H54 (cell line): ENCODE results near the gene PNN.
A peak's percentile ranks its signal among the peaks of the same experiment; 100 is the strongest.
"Not testable (repeated sequence)": the region's sequence is repeated elsewhere in the genome, so short reads cannot be mapped to it uniquely, and the experiment has no call there.

Experiments
- DNase-seq: peaks from one replicate; pipeline ENCODE4 v3.0.0; 2011; ENCODE audit warnings: low spot score, mixed read lengths; ENCODE audit not compliant: insufficient read length
- FAIRE-seq: peaks from 3 replicates; lab custom pipeline; 2011; peaks lifted over from hg19 to GRCh38; lab: Jason Lieb, UNC
- POLR2A ChIP-seq: IDR thresholded peaks from 2 replicates; pipeline ENCODE4 v1.6.1; 2011; ENCODE audit warnings: low read depth, mild to moderate bottlenecking, low read length

The PNN gene

GRCh38 chr14:39203659-39204606 is 28.9 kb downstream of the PNN start:
- no peak for DNase-seq
- no peak for TF ChIP-seq POLR2A
- no peak for FAIRE-seq

- FAIRE-seq, result not testable (repeated sequence)
Observed at GRCh38 chr14:39207430-39207829, 32.4 kb downstream of the PNN start.

GRCh38 chr14:39211109-39211741 is 36.2 kb downstream of the PNN start:
- FAIRE-seq, result no peak
- TF ChIP-seq POLR2A, result no peak
- DNase-seq, result no peak

More at GRCh38 chr14:39207430-39207829, 32.4 kb downstream of the PNN start:
- DNase-seq, result not testable (repeated sequence)

GRCh38 chr14:39212034-39212433 is 37.0 kb downstream of the PNN start:
- TF ChIP-seq POLR2A, result no peak
- DNase-seq (peak; percentile 19), FAIRE-seq (peak; percentile 92)

- TF ChIP-seq POLR2A, result no peak
- DNase-seq (no peak), FAIRE-seq (no peak)
Observed at GRCh38 chr14:39212693-39213092, 37.6 kb downstream of the PNN start.

- no peak for FAIRE-seq
Observed at GRCh38 chr14:39217214-39217879, 42.3 kb downstream of the PNN start.

GRCh38 chr14:39218171-39218769 is 43.2 kb downstream of the PNN start:
- FAIRE-seq (peak; percentile 87), DNase-seq (no peak)
- TF ChIP-seq POLR2A, result no peak

More at GRCh38 chr14:39217214-39217879, 42.3 kb downstream of the PNN start:
- no peak for TF ChIP-seq POLR2A
- DNase-seq, result no peak

- TF ChIP-seq POLR2A, result no peak
- peak; percentile 65 for FAIRE-seq
- DNase-seq, result peak; percentile 24
Observed at GRCh38 chr14:39219075-39219499, 44.0 kb downstream of the PNN start.

- not testable (repeated sequence) for FAIRE-seq, DNase-seq
Observed at GRCh38 chr14:39220473-39220872, 45.4 kb downstream of the PNN start.

GRCh38 chr14:39228044-39228443 is 53.0 kb downstream of the PNN start:
- FAIRE-seq (no peak), DNase-seq (no peak)
- TF ChIP-seq POLR2A, result no peak

GRCh38 chr14:39228509-39229221 is 53.6 kb downstream of the PNN start:
- DNase-seq (no peak), FAIRE-seq (no peak)
- TF ChIP-seq POLR2A, result no peak

- no peak for TF ChIP-seq POLR2A
- DNase-seq, result no peak
- FAIRE-seq, result no peak
Observed at GRCh38 chr14:39229222-39229543, 54.1 kb downstream of the PNN start.

GRCh38 chr14:39229601-39230110 is 54.6 kb downstream of the PNN start:
- no peak for TF ChIP-seq POLR2A
- no peak for DNase-seq
- FAIRE-seq, result no peak
